IMR-90 (cell line): ENCODE results near the gene PNMA1.

Experiments
- BHLHE40 ChIP-seq: fragments of 150-350 bp; IDR thresholded peaks from 2 replicates; pipeline ENCODE4 v1.6.1; 2016; ENCODE audit warnings: mild to moderate bottlenecking, low read depth, low read length
- CEBPB ChIP-seq: IDR thresholded peaks from 2 replicates; pipeline ENCODE4 v1.6.1; 2012; ENCODE audit warnings: low read depth, low read length, improper control_type of control experiment
- CHD1 ChIP-seq: IDR thresholded peaks from 2 replicates; pipeline ENCODE4 v1.6.1; 2012; ENCODE audit warnings: low read depth, low read length, improper control_type of control experiment
- MAFK ChIP-seq: IDR thresholded peaks from 2 replicates; pipeline ENCODE4 v1.6.1; 2012; ENCODE audit warnings: low read depth, low read length, improper control_type of control experiment
- MXI1 ChIP-seq: IDR thresholded peaks from 2 replicates; pipeline ENCODE4 v1.6.1; 2012; ENCODE audit warnings: low read depth, mild to moderate bottlenecking, low read length, moderate library complexity, borderline replicate concordance
- NFE2L2 ChIP-seq: fragments of 150-350 bp; IDR thresholded peaks from 2 replicates; pipeline ENCODE4 v1.6.1; 2016; ENCODE audit warnings: low read depth, mild to moderate bottlenecking, low read length
- POLR2A ChIP-seq: IDR thresholded peaks from 2 replicates; pipeline ENCODE4 v1.6.1; 2012; ENCODE audit warnings: mild to moderate bottlenecking, low read depth, low read length
- RCOR1 ChIP-seq: IDR thresholded peaks from 2 replicates; pipeline ENCODE4 v1.6.1; 2012; ENCODE audit warnings: mild to moderate bottlenecking, low read length, improper control_type of control experiment; ENCODE audit not compliant: insufficient replicate concordance
- RFX5 ChIP-seq: IDR thresholded peaks from 2 replicates; pipeline ENCODE4 v1.8.0; 2012; ENCODE audit warnings: low read depth, mild to moderate bottlenecking, low read length, moderate library complexity
- TF ChIP-seq, protein P1 (sequence below): conservative IDR thresholded peaks from 2 replicates; pipeline ENCODE4 v1.5.1; 2012; ENCODE audit warnings: mild to moderate bottlenecking, low read depth, low read length, improper control_type of control experiment
- TF ChIP-seq, protein P2 (sequence below): fragments of 150-350 bp; IDR thresholded peaks from 2 replicates; pipeline ENCODE4 v1.6.1; 2017; ENCODE audit warnings: mild to moderate bottlenecking, antibody characterized with exemption, low read length, low read depth

DNA sequence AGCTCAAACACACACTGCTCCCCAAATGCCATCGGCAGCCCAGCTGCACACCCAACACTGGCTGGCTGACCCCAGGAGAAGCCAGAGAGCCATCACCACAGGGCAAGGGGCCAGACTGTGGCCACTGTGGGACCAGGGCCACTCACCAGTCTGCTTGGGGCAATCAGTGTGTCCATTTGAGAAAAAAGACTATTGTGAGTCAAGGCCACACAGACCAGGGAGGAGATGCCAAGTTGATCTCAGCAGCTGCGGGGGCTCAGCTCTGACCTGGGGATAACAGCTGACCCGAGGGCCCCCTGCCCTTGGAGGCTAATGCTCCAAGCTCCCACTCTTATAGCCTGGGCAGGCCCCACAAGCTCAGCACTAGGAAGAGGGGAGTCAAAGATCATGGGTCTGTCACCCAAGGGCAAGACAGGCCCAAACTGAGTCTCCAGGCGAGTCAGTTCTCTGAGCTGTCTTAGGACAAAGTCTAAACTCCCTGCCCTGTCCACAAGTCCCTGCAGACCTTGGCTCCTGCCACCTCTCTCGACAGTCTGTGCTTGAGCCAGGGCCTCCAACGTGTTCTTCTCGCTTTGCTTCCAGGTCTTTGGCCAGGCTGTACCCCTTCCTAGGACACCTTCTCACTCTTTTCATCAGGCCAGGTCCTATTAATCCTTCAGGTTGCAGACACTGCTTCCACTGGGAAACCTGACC, 30.1 kb upstream of the PNMA1 start:
- TF ChIP-seq, protein P1, sequence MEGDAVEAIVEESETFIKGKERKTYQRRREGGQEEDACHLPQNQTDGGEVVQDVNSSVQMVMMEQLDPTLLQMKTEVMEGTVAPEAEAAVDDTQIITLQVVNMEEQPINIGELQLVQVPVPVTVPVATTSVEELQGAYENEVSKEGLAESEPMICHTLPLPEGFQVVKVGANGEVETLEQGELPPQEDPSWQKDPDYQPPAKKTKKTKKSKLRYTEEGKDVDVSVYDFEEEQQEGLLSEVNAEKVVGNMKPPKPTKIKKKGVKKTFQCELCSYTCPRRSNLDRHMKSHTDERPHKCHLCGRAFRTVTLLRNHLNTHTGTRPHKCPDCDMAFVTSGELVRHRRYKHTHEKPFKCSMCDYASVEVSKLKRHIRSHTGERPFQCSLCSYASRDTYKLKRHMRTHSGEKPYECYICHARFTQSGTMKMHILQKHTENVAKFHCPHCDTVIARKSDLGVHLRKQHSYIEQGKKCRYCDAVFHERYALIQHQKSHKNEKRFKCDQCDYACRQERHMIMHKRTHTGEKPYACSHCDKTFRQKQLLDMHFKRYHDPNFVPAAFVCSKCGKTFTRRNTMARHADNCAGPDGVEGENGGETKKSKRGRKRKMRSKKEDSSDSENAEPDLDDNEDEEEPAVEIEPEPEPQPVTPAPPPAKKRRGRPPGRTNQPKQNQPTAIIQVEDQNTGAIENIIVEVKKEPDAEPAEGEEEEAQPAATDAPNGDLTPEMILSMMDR: no peak
- TF ChIP-seq BHLHE40: no peak
- TF ChIP-seq POLR2A: no peak
- no peak for TF ChIP-seq RFX5
- no peak for TF ChIP-seq MXI1
- TF ChIP-seq RCOR1: no peak
- TF ChIP-seq NFE2L2: no peak
- TF ChIP-seq, protein P2, sequence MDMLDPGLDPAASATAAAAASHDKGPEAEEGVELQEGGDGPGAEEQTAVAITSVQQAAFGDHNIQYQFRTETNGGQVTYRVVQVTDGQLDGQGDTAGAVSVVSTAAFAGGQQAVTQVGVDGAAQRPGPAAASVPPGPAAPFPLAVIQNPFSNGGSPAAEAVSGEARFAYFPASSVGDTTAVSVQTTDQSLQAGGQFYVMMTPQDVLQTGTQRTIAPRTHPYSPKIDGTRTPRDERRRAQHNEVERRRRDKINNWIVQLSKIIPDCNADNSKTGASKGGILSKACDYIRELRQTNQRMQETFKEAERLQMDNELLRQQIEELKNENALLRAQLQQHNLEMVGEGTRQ: no peak
- TF ChIP-seq CEBPB: no peak
- TF ChIP-seq MAFK: no peak
- no peak for TF ChIP-seq CHD1
